SKM-1 treated with dmso at 0.1 percent for 144 hours (cell line): ENCODE measurements around the gene TM7SF2.
"Not testable (repeated sequence)": the region's sequence is repeated elsewhere in the genome, so short reads cannot be mapped to it uniquely, and the experiment has no call there.

ENCODE experiments used
- DNase-seq: peaks from one replicate; lab custom pipeline; 2025; ENCODE audit not compliant: unreplicated experiment; lab: John Stamatoyannopoulos, UW

Gene TM7SF2

DNA sequence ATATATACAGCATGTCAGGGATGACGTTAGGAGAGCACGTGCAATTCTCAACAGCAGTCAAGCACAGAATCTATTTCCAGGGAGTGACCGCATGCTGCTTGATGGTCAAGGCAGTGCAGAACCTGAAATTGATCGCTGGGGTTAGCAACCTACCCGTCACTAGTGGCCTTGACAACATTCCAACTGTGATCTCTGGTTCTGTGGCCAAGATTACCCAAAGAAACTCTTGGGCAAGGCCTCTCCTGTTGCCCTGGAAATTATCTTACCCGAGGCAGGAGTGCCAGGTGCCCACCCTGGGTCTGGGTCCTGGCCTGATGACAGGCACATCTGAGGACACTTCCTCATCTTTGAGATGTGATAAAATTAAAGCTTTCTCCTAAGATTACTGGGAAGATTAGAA lies 2.2 kb downstream of the TM7SF2 start:
- no peak for DNase-seq

DNA sequence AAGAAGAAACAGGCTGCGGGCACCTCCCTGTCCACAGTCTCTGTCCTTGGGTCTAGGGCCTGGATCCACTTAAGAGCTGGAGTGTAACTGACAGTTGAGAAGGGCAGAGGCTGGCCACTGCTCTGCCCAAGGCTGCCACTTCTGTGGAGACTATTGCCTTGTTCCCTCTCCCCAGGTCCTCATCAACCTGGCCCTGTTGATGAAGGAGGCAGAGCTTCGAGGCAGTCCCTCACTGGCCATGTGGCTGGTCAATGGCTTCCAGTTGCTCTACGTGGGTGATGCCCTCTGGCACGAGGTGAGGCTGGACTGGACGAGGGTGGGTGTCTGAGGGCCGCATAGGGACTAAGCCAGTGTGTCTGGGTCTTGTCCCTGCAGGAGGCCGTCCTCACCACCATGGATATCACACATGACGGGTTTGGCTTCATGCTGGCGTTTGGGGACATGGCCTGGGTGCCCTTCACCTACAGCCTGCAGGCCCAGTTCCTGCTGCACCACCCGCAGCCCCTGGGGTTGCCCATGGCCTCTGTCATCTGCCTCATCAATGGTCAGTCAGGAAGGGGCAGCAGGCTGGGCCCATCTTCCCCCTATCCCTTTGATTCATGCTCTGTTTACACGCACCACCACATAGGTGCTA lies 3.0 kb downstream of the TM7SF2 start:
- DNase-seq = no peak

DNA sequence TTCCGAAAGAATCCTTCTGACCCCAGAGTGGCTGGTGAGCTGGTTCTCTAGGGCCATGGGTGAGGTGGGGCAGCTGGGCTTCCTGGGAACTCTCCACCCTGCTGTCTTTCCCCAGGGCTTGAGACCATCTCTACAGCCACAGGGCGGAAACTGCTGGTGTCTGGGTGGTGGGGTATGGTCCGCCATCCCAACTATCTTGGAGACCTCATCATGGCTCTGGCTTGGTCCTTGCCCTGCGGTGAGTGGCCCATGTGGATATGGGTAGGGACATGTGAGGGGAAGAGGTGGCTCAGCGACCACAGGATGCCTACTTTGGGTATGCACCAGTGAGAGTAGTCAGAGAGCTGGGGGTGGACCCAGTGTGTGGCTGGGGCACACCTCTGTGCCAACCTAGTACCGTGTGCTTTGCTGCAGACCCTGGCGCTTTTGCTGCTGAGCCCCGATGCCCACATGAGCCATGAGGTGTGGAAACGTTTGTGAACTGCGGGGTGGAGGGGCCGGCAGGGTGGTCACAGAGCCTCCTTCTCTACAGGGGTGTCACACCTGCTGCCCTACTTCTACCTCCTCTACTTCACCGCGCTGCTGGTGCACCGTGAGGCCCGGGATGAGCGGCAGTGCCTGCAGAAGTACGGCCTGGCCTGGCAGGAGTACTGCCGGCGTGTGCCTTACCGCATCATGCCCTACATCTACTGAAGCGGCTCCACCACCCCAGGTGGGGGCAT lies 3.9 kb downstream of the TM7SF2 start:
- DNase-seq = no peak

GRCh38 chr11:65116370-65117205 lies 4.9 kb downstream of the TM7SF2 start:
- DNase-seq = no peak

GRCh38 chr11:65117206-65118096 lies 5.8 kb downstream of the TM7SF2 start, which contains the start of gene ZNHIT2:
TSS of gene ZNHIT2 (minus strand) at chr11:65117701. CDS start at chr11:65117653, 48 bp downstream.
- DNase-seq = peak; percentile 97

DNA sequence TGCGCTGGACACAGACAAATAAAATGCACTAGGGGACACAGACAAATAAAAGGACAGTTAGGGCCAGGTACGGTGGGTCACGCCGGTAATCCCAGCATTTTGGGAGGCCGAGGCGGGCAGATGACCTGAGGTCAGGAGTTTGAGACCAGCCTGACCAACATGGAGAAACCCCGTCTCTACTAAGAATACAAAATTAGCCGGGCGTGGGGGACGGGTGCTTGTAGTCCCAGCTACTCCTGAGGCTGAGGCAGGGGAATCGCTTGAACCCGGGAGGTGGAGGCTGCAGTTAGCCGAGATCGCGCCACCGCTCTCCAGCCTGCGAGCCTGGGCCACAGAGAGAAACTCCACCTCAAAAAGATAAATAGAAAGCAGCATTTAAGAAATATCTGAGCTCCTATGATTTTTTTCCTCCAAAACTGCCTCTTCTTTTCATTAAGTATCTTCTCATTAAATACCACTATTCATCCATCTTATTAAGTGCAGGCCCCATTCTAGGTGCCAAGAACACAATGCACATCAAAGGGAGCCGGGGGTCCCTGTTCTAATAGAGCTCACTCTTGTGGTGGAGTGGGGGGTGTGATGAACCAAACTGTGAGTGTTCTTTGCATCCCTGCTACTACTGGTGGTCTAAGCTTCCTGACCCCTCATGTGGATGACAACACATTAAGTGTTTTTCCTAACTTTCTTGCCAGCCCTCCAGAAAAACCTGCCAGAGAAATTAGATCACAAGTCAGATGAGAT lies 6.6 kb downstream of the TM7SF2 start:
- DNase-seq = no peak

- DNase-seq = not testable (repeated sequence)
Observed at GRCh38 chr11:65118891-65119669, 7.4 kb downstream of the TM7SF2 start.

GRCh38 chr11:65119670-65119995 lies 8.0 kb downstream of the TM7SF2 start:
- DNase-seq = no peak

DNA sequence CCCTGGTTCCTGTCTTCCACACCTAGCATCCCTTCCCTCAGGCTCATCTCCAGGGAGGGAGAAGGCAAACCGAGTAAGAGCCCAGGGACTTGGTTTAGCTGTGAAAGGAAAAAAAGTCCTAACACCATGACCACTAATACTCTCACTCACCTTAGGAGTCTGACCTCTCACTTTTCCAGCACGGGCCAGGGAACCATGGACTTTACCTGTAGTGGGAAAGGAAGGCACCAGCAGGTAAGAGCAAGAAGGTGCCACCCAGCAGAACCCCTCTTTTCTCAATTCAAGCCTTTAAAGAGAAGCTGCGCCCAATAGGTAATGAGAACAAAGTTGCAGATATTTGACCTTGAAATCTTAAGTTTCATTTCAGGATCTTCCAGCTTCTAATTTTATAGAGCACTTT lies 9.2 kb downstream of the TM7SF2 start:
- no peak for DNase-seq

DNA sequence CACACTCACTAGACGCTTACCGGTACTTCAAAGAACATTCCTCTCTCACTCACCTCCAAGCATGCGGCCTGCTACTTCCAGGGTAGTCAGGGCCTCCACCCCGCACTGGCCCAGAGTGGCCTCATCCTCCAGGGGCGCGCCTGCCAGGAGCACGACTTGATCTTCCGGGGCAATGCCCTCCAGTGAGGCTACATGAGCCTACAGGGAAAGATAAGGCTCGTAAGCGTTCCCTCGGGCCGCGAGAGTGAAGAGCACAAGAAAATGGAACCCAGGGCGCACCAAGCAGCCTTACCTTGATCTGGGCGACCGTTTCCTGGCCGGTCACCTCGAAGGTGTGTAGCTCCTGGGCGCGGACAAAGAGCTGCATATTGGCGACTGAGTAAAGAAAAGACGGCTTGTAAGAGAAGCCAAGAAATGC lies 9.8 kb downstream of the TM7SF2 start:
- no peak for DNase-seq

GRCh38 chr11:65121865-65122696 lies 10.4 kb downstream of the TM7SF2 start, which contains the start of the genes FAU and MRPL49:
TSS of gene FAU (minus strand) at chr11:65122134. CDS start at chr11:65121813, 321 bp downstream.
TSS of gene MRPL49 (plus strand) at chr11:65122321. CDS start at chr11:65122347, 26 bp downstream.
- DNase-seq = peak; percentile 97

- DNase-seq = no peak
Observed at GRCh38 chr11:65124480-65125196, 13.0 kb downstream of the TM7SF2 start.

DNA sequence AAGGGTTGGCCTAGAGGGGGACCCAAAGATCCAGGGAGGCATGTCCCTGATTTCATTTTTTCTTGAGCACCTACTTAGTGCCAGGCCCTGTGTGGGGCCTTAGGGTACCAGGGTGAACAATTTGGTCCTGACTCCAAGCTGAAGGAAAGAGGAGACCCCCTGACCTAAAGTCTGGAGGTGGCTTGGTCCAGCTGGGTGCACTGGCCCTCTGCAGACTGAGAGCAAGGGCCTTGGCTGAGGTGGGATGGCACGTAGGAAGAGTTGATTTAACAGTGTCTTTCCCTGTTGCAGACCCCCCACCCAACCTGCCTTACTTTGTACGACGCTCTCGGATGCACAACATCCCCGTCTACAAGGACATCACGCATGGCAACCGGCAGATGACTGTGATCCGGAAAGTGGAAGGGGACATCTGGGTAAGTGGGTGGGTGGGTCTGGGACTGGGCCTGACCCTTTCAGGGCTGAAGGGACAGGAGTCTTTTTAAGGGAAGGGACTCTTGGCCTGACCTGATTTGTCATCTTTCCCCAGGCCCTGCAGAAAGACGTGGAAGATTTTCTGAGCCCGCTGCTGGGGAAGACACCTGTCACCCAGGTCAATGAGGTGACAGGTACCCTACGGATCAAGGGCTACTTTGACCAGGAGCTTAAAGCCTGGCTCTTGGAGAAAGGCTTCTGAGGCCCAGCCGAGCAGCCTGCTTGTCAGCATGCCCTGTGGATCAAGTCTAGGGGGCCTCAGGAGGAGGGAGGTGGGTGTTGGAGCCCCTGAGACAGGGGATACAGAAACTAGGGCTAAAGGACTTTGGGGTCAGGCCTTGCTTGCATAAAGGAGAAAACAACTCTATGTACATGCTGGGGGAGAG lies 13.8 kb downstream of the TM7SF2 start:
- no peak for DNase-seq

DNA sequence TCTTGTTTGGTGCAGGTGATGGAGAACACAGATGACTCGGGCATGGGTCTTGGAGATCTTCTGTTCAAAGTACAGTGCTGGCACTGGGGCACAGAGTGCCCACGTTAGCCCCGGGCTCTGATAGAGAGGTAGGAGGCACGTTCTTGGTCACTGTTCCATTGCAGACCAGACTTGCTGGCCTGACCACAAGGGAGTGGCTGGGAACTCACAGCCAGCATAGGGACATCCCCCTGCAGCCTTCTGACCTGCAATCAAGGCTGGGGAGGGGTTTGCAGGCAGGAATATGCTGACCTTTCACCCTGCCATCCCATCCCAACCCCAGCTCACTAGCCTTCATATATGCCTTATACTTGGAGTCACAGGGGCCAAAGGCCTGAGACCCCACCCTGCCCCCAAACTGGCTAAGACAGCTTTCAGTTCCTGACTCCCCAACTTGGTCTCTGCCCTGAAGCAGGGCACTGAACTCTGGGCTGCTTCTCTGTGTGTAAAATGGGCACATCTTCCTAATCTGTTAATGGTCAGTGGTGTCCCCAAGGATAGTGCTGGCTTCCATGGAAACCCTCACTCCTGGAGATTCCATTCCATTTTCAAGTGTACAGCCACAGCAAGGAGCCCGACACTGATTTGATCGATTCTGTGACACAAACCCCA lies 15.1 kb downstream of the TM7SF2 start:
- no peak for DNase-seq

DNA sequence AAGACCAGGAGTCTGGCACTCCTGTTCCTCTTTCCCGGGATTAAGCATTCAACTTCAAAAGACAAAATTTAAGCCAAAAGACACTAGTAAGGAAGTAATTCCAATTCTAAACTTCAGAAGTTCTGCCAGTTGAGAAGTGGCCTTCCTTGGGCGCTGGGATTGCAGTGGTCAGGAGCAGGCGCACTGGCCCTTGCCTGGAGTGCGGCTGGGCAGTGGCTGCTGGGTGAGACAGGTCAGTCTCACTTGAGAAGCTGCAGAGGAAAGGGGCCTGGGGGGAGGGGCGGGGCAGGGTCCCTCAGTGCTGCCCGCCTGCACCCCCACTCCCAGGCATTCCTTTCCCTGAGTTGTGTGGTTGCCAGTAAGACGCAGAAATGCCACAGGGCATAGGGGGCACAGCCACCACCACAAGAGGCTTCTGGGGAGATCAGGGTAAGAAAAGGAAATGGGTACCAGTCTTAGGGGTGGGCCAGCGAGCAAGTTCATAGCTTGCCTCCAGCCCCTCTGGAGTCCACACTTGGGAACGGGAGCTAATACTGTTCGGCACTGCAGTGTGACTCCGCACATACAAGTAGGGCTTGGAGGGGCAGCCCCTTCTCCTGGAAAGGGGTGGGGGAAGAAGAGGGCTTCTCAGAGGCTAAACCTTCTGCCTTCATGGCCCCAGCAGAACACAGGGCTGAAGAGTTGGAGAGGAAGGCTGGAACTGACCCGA lies 16.0 kb downstream of the TM7SF2 start:
- no peak for DNase-seq
